Naive thymus-derived CD8-positive, alpha-beta T cell (primary cell): ENCODE data around the gene B4GALT5. TPM values are rescaled to one million over a fixed set of nuclear protein-coding genes. Genes with fewer than 3 reads are reported as not detected.
A peak's percentile ranks its signal among the peaks of the same experiment; 100 is the strongest.

Experiments used
- ATAC-seq, 2 donors: fragments of 150-1000 bp; cut with Tn5 transposase in 1 of 2; sonication (Bioruptor Pico), chemical (Tn5 transposase) in 1 of 2; 1 replicate in 1 of 2; 2 replicates in 1 of 2; pipeline ENCODE4 v1.10.0; 2021; ENCODE audit warnings: mild to moderate bottlenecking in 2 of 2, moderate library complexity in 2 of 2
- POLR2A ChIA-PET: fragments of 350-600 bp; sonication (Branson Sonifier 250); formaldehyde crosslinking; loops from one replicate; lab custom pipeline; 2021; ENCODE audit warnings: antibody characterized with exemption; lab: Charles Lee
- DNase-seq, 10 donors: peaks; one replicate each; pipeline versions ENCODE4 v3.0.0 to v3.0.0-alpha.2; 2020 to 2022
- H3K27ac Mint-ChIP-seq, 10 donors: one replicate each; pipeline ENCODE4 v1.8.0; 2020 to 2022; ENCODE audit warnings: mild to moderate bottlenecking in 10 of 10, mixed read lengths in 10 of 10, moderate library complexity in 4 of 10, inconsistent platforms in 1 of 10
- H3K27me3 Mint-ChIP-seq, 5 donors: one replicate each; pipeline ENCODE4 v1.8.0; 2021 to 2022; ENCODE audit warnings: mixed read lengths in 5 of 5
- H3K36me3 Mint-ChIP-seq, 3 donors: one replicate each; pipeline ENCODE4 v1.8.0; 2020 to 2022; ENCODE audit warnings: mixed read lengths in 3 of 3, mild to moderate bottlenecking in 2 of 3, inconsistent platforms in 1 of 3
- H3K4me1 Mint-ChIP-seq, 4 donors: one replicate each; pipeline ENCODE4 v1.8.0; 2021 to 2022; ENCODE audit warnings: mixed read lengths in 4 of 4
- H3K4me3 Mint-ChIP-seq, 10 donors: one replicate each; pipeline ENCODE4 v1.8.0; 2020 to 2022; ENCODE audit warnings: mild to moderate bottlenecking in 10 of 10, mixed read lengths in 10 of 10, moderate library complexity in 6 of 10, inconsistent platforms in 1 of 10
- H3K9me3 Mint-ChIP-seq, 9 donors: one replicate each; pipeline ENCODE4 v1.8.0; 2020 to 2022; ENCODE audit warnings: mixed read lengths in 9 of 9, mild to moderate bottlenecking in 3 of 9, inconsistent platforms in 1 of 9, moderate library complexity in 1 of 9
- polyA plus RNA-seq, 3 donors: library from polyadenylated mRNA; unstranded; fragments of 300-500 nt; fragmentation: Illumina TruSeq; gene quantifications; one replicate each; pipeline ENCODE4 v1.2.3, GENCODE V29; 2021
- total RNA-seq, 8 experiments: library from RNA in 2 of 8; stranded (reverse) in 2 of 8; gene quantifications; one replicate each; pipeline ENCODE4 v1.2.3 and lab custom pipeline; 2021 to 2026

The B4GALT5 gene
- total and polyA plus RNA-seq, 5 experiments from 2014 or later: 0.34 to 6.8 (median 1.4) TPM

GRCh38 chr20:49751397-49751736, 37.7 kb upstream of the B4GALT5 start:
- Mint-ChIP-seq H3K9me3 (no peaks in the 10 kb centered on the region), H3K27ac (peak overlapping the region in 1 of 10 donors; percentile 4), H3K4me1 (peaks cover 7 to 14% (median 12%) of the 10 kb centered on the region in 4 donors), H3K36me3 (no peaks in the 10 kb centered on the region), H3K27me3 (peaks cover 0 to 24% (median 6%) of the 10 kb centered on the region in 5 donors), H3K4me3 (no peak overlapping the region)
- POLR2A ChIA-PET: no interaction called here
- DNase-seq: no peak
- no peak for ATAC-seq

GRCh38 chr20:49750611-49751396, 37.1 kb upstream of the B4GALT5 start:
- Mint-ChIP-seq H3K36me3 (no peaks in the 10 kb centered on the region), H3K27ac (peak overlapping the region in 1 of 10 donors; percentile 4), H3K9me3 (no peaks in the 10 kb centered on the region), H3K4me3 (peak overlapping the region in 1 of 10 donors; percentile 10), H3K27me3 (peaks cover 0 to 24% (median 6%) of the 10 kb centered on the region in 5 donors), H3K4me1 (peaks cover 7 to 11% (median 10%) of the 10 kb centered on the region in 4 donors)
- ATAC-seq: peak; percentile 37 to 64
- peak in 2 of 10 donors; percentile 7 to 13 for DNase-seq
- POLR2A ChIA-PET: no interaction called here

- POLR2A ChIA-PET: interaction anchor here (0.6 kb wide), 1 partner anchor 841 kb away, joined by 5 read pairs; no protein-coding TSS in a partner anchor
Observed at GRCh38 chr20:49749625-49750024, 35.9 kb upstream of the B4GALT5 start.

GRCh38 chr20:49748525-49748838, 34.8 kb upstream of the B4GALT5 start:
- H3K27ac Mint-ChIP-seq: peak overlapping the region in 1 of 10 donors; percentile 40
- POLR2A ChIA-PET: no interaction called here
- peak overlapping the region in 1 of 10 donors; percentile 14 for H3K4me3 Mint-ChIP-seq
- DNase-seq (no peak), ATAC-seq (no peak)
- no peaks in the 10 kb centered on the region for H3K9me3 Mint-ChIP-seq
- H3K36me3 Mint-ChIP-seq: no peaks in the 10 kb centered on the region
- peaks cover 0 to 15% (median 7%) of the 10 kb centered on the region in 5 donors for H3K27me3 Mint-ChIP-seq
- peaks cover 7 to 11% (median 10%) of the 10 kb centered on the region in 4 donors for H3K4me1 Mint-ChIP-seq

More at GRCh38 chr20:49749625-49750024, 35.9 kb upstream of the B4GALT5 start:
- no peak for DNase-seq
- H3K27ac Mint-ChIP-seq: no peak overlapping the region
- no peaks in the 10 kb centered on the region for H3K9me3 Mint-ChIP-seq
- no peak for ATAC-seq
- H3K36me3 Mint-ChIP-seq: no peaks in the 10 kb centered on the region
- H3K27me3 Mint-ChIP-seq: peaks cover 0 to 24% (median 6%) of the 10 kb centered on the region in 5 donors
- no peak overlapping the region for H3K4me3 Mint-ChIP-seq
- H3K4me1 Mint-ChIP-seq: peaks cover 7 to 11% (median 10%) of the 10 kb centered on the region in 4 donors

GRCh38 chr20:49747707-49748524, 34.2 kb upstream of the B4GALT5 start:
- H3K4me3 Mint-ChIP-seq: peak overlapping the region in 1 of 10 donors; percentile 14
- peaks cover 0 to 11% (median 5%) of the 10 kb centered on the region in 5 donors for H3K27me3 Mint-ChIP-seq

GRCh38 chr20:49742948-49743347, 29.3 kb upstream of the B4GALT5 start:
- no peak overlapping the region for H3K27ac Mint-ChIP-seq
- no peaks in the 10 kb centered on the region for H3K4me1 Mint-ChIP-seq
- DNase-seq (no peak), ATAC-seq (no peak)
- POLR2A ChIA-PET: no interaction called here
- no peaks in the 10 kb centered on the region for H3K9me3 Mint-ChIP-seq
- peaks cover 0 to 6% (median 0%) of the 10 kb centered on the region in 5 donors for H3K27me3 Mint-ChIP-seq
- H3K36me3 Mint-ChIP-seq: no peaks in the 10 kb centered on the region
- no peak overlapping the region for H3K4me3 Mint-ChIP-seq

More at GRCh38 chr20:49747707-49748524, 34.2 kb upstream of the B4GALT5 start:
- peak overlapping the region in 1 of 10 donors; percentile 40 for H3K27ac Mint-ChIP-seq
- DNase-seq (no peak), ATAC-seq (no peak)
- H3K4me1 Mint-ChIP-seq: peaks cover 7 to 11% (median 10%) of the 10 kb centered on the region in 4 donors
- H3K36me3 Mint-ChIP-seq: no peaks in the 10 kb centered on the region
- H3K9me3 Mint-ChIP-seq: no peaks in the 10 kb centered on the region
- POLR2A ChIA-PET: no interaction called here

GRCh38 chr20:49741977-49742376, 28.3 kb upstream of the B4GALT5 start:
- POLR2A ChIA-PET: no interaction called here
- H3K9me3 Mint-ChIP-seq: no peaks in the 10 kb centered on the region
- H3K4me1 Mint-ChIP-seq: no peaks in the 10 kb centered on the region
- no peak for ATAC-seq
- H3K27ac Mint-ChIP-seq: no peak overlapping the region
- no peaks in the 10 kb centered on the region for H3K36me3 Mint-ChIP-seq
- DNase-seq: no peak
- peaks cover 0 to 6% (median 0%) of the 10 kb centered on the region in 5 donors for H3K27me3 Mint-ChIP-seq
- no peak overlapping the region for H3K4me3 Mint-ChIP-seq

GRCh38 chr20:49740807-49741206, 27.1 kb upstream of the B4GALT5 start:
- Mint-ChIP-seq H3K4me1 (no peaks in the 10 kb centered on the region), H3K27ac (no peak overlapping the region), H3K36me3 (no peaks in the 10 kb centered on the region), H3K4me3 (no peak overlapping the region), H3K27me3 (peaks cover 0 to 6% (median 0%) of the 10 kb centered on the region in 5 donors), H3K9me3 (no peaks in the 10 kb centered on the region)
- DNase-seq: no peak
- POLR2A ChIA-PET: interaction anchor here (0.7 kb wide), 1 partner anchor 48 kb away, joined by 6 read pairs; no protein-coding TSS in a partner anchor
- ATAC-seq: no peak

GRCh38 chr20:49739042-49739441, 25.4 kb upstream of the B4GALT5 start:
- DNase-seq: no peak
- H3K4me1 Mint-ChIP-seq: no peaks in the 10 kb centered on the region
- no peaks in the 10 kb centered on the region for H3K9me3 Mint-ChIP-seq
- H3K36me3 Mint-ChIP-seq: no peaks in the 10 kb centered on the region
- no peak for ATAC-seq
- H3K27ac Mint-ChIP-seq: peak overlapping the region in 1 of 10 donors; percentile 43
- no peak overlapping the region for H3K4me3 Mint-ChIP-seq
- POLR2A ChIA-PET: no interaction called here
- H3K27me3 Mint-ChIP-seq: peaks cover 0 to 4% (median 0%) of the 10 kb centered on the region in 5 donors

GRCh38 chr20:49737260-49737659, 23.6 kb upstream of the B4GALT5 start:
- no peak for ATAC-seq
- Mint-ChIP-seq H3K36me3 (no peaks in the 10 kb centered on the region), H3K9me3 (no peaks in the 10 kb centered on the region), H3K27ac (no peak overlapping the region), H3K4me3 (no peak overlapping the region), H3K27me3 (no peaks in the 10 kb centered on the region), H3K4me1 (no peaks in the 10 kb centered on the region)
- DNase-seq: no peak
- POLR2A ChIA-PET: no interaction called here

- Mint-ChIP-seq H3K4me1 (peaks cover 5 to 12% (median 9%) of the 10 kb centered on the region in 4 donors), H3K27me3 (peaks cover 0 to 6% (median 5%) of the 10 kb centered on the region in 5 donors), H3K36me3 (no peaks in the 10 kb centered on the region), H3K4me3 (no peak overlapping the region), H3K27ac (no peak overlapping the region), H3K9me3 (no peaks in the 10 kb centered on the region)
- DNase-seq (no peak), ATAC-seq (no peak)
- POLR2A ChIA-PET: no interaction called here
Observed at GRCh38 chr20:49729780-49730179, 16.1 kb upstream of the B4GALT5 start.

GRCh38 chr20:49727894-49728885, 14.5 kb upstream of the B4GALT5 start:
- POLR2A ChIA-PET: no interaction called here
- H3K27ac Mint-ChIP-seq: no peak overlapping the region
- H3K36me3 Mint-ChIP-seq: no peaks in the 10 kb centered on the region
- DNase-seq (no peak), ATAC-seq (no peak)
- H3K27me3 Mint-ChIP-seq: peaks cover 0 to 6% (median 5%) of the 10 kb centered on the region in 5 donors
- H3K4me3 Mint-ChIP-seq: no peak overlapping the region
- peaks cover 6 to 20% (median 11%) of the 10 kb centered on the region in 4 donors for H3K4me1 Mint-ChIP-seq
- no peaks in the 10 kb centered on the region for H3K9me3 Mint-ChIP-seq
